ENCODE data around the gene CDKAL1. TPM values are rescaled to one million over a fixed set of nuclear protein-coding genes. Genes with fewer than 3 reads are reported as not detected.

Gene CDKAL1
- total and polyA plus RNA-seq, 11 donors: 3.2 to 14.3 (median 9.3) TPM

- Histone ChIP-seq H3K36me3 (peaks cover 0 to 15% (median 0%) of the 10 kb centered on the region in 9 donors), H3K27ac (peak overlapping the region in 2 of 12 donors; percentile 4 to 25), H3K4me1 (peaks cover 0 to 16% (median 6%) of the 10 kb centered on the region in 12 donors), H3K27me3 (no peaks in the 10 kb centered on the region), H3K4me3 (no peak overlapping the region), H3K9me3 (no peaks in the 10 kb centered on the region)
- ATAC-seq: peak in 3 of 4 donors; percentile 41 to 85 (median 47)
- DNase-seq: peak in 1 of 5 donors; percentile 14
- 59 to 66% (median 62%) methylated on average over 5 of the region's 5 CpGs for WGBS, 4 donors
- TF ChIP-seq CTCF (IDR thresholded peaks at IDR 0.05): peak in 3 of 12 donors; percentile 6 to 22 (median 20)
- TF ChIP-seq POLR2A (IDR thresholded peaks at IDR 0.05): no peak
- intact Hi-C loops (cut with DNase I): no loop called here
These were observed 418.6 kb downstream of the CDKAL1 start for GRCh38 chr6:20952699-20953474.

- intact Hi-C loops (cut with DNase I): no loop called here
- Histone ChIP-seq H3K27me3 (no peaks in the 10 kb centered on the region), H3K4me1 (peaks cover 0 to 16% (median 6%) of the 10 kb centered on the region in 12 donors), H3K4me3 (no peak overlapping the region), H3K9me3 (no peaks in the 10 kb centered on the region), H3K27ac (no peak overlapping the region), H3K36me3 (peaks cover 0 to 15% (median 0%) of the 10 kb centered on the region in 9 donors)
- ATAC-seq: no peak
- WGBS, 4 donors: 80 to 94% (median 88%) methylated on average over 2 of the region's 2 CpGs
- DNase-seq: no peak
- TF ChIP-seq POLR2A (IDR thresholded peaks at IDR 0.05): no peak
- no peak for TF ChIP-seq CTCF (IDR thresholded peaks at IDR 0.05)
These were observed 420.1 kb downstream of the CDKAL1 start for GRCh38 chr6:20954315-20954714.

- TF ChIP-seq CTCF (IDR thresholded peaks at IDR 0.05) (no peak), POLR2A (IDR thresholded peaks at IDR 0.05) (no peak)
- ATAC-seq: no peak
These were observed 420.9 kb downstream of the CDKAL1 start for GRCh38 chr6:20955131-20955530.

GRCh38 chr6:20955751-20956150, 421.5 kb downstream of the CDKAL1 start:
- Histone ChIP-seq H3K36me3 (peaks cover 0 to 15% (median 0%) of the 10 kb centered on the region in 9 donors), H3K27ac (no peak overlapping the region), H3K9me3 (no peaks in the 10 kb centered on the region), H3K27me3 (no peaks in the 10 kb centered on the region), H3K4me1 (peaks cover 0 to 16% (median 6%) of the 10 kb centered on the region in 12 donors), H3K4me3 (no peak overlapping the region)
- intact Hi-C loops (cut with DNase I): no loop called here
- WGBS, 4 donors: 93 to 98% (median 97%) methylated on average over 4 of the region's 4 CpGs
- TF ChIP-seq POLR2A (IDR thresholded peaks at IDR 0.05) (no peak), CTCF (IDR thresholded peaks at IDR 0.05) (no peak)
- DNase-seq (no peak), ATAC-seq (no peak)

More at GRCh38 chr6:20955131-20955530, 420.9 kb downstream of the CDKAL1 start:
- H3K4me3 ChIP-seq: no peak overlapping the region
- H3K9me3 ChIP-seq: no peaks in the 10 kb centered on the region
- H3K4me1 ChIP-seq: peaks cover 0 to 16% (median 6%) of the 10 kb centered on the region in 12 donors
- 70 to 79% (median 76%) methylated on average over 2 of the region's 2 CpGs for WGBS, 4 donors
- peaks cover 0 to 15% (median 0%) of the 10 kb centered on the region in 9 donors for H3K36me3 ChIP-seq
- H3K27ac ChIP-seq: no peak overlapping the region
- intact Hi-C loops (cut with DNase I): no loop called here
- DNase-seq: no peak
- H3K27me3 ChIP-seq: no peaks in the 10 kb centered on the region
